GM18526 (cell line): ENCODE data around the gene CDH4.

Source experiments
- POLR2A ChIP-seq: IDR thresholded peaks from 3 replicates; pipeline ENCODE4 v1.6.1; 2011; ENCODE audit not compliant: insufficient read length; ENCODE audit errors: extremely low read depth

CDH4 gene

DNA sequence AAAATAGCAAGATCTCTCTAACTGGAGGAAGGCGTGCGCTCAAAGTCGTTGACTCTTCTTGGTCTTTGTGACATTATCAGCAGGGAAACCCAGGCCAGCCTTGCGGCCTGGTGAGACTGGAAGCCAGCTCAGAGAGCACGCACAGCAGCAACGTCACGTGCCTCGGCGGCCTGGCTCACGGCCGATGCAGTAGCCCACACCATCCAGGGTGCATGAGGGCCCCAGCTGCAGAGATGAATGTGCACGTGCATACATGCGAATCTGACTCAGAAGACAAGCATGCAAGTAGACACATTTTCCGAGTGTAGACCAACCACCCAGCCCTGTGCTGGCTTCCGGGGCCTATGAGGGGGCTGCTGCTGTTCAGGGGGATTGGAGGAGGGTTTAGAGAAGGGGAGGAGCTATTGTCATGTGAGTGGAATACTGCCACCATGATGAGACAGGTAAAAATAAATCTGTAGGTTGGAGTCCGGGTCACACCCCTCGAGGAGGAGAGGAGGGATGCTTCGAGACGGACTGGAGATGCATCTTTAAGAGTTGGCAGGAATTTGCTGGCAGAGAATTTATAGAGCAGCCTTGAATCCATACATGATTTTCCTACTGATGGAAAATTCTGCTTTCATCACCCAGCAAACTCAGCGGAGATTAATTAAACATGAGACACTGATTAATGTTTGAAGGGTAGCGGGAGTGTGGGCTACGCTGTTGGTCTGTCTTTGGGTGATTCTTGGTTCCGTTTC is 388.2 kb downstream of the CDH4 start:
- no peak for TF ChIP-seq POLR2A

DNA sequence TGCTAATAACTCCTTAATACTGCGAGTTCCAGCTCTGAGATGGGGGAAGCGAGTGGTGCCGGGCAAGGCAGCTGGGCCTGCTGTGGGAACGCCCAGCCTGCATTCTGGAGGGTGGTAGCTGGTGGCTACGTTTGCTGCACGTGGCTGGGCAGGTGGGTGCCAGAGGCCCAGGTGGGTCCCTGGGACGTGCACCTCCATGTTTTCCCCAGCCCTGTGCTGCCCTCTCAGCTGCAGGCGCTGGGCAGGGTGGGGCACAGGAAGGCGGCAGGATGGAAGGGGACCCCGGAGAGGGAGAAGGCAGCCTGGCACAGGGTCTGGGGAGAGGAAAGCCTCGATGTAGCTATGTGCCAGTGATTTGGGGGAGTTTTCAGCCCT is 388.8 kb downstream of the CDH4 start:
- TF ChIP-seq POLR2A = no peak

DNA sequence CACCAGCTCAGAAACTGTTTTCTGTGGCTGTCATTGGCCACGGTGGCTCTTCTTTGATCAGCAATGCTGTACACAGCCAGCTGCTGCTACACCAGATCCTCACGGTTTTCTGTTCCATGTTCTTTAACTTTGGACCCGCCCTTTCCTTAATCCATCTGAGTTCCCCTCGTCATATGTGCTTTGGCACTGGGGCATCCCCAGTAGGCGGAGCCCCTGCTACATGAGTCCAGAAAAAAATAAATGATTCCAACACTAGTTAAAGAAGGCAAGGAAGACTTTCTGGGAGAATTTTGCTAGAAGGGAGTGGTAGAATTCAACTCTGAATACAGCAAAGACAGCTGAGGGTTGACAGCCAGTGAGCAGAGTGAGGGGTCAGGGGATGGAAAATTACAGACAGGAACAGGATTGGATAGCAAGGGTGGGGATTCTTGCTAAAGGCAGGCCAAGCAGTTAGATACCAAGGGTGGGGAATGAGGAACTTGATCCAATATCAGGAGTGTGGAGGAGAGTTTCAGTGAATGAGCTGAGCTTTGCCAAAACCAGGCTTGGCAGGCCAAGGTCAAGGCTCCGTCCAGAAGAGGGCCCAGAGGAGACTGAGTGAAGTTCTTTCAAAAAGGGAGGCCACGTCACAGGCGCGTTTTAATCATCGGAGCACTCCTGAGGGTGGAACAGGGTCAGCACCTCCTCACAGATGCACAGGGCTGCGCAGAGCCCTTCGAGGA is 391.8 kb downstream of the CDH4 start:
- no peak for TF ChIP-seq POLR2A

DNA sequence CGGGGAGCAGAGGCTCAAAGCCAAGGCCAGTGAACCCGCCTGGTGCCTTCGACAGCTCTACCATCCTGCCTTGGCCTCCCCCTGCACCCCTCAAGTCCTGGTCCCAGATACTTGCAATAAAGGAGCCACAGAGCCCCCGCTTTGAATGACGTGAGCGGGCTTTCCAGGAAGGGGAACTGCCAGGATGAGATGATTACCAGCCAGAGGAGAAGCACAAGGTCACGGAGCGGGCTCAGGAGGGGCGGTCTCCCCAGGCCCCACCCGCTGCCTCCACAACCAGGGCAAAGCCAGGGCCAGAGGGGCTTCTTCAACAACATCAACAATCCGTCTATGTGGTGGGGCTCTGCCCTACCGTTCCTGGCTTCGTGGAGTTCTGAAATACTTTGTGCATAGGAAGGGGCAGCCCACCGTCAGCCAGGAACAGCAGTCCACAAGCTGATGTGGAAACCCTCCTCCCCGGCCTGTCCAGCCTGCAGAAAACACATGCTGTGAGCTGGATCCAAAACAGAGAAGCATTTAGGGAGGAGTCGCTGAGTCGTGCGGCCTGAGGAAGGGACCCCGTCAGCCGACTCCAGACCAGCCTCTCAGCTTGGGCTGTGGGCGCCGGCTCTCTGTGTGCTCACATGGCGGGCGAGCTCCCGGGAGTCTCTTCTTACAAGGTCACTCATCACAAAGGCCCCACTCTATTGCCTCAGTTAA is 392.5 kb downstream of the CDH4 start:
- TF ChIP-seq POLR2A = no peak

DNA sequence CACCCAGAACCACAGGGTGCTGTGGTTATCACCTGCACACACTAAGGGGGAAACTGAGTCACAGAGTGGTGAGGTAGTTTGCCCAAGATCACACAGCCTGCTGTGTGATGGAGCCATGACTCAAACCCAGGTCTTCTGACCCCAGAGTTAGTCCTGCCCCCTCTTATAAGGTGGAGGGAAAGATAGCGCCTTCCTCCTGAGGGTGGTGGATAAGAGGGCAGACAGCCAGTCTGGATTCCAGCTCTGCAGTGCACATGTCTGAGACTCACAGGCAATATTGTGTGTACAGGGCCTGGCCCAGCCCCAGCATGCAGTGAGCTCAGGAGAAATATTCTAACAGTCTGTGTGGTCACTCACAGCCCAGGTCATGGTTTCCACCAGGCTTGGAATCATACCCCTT is 393.7 kb downstream of the CDH4 start:
- no peak for TF ChIP-seq POLR2A

DNA sequence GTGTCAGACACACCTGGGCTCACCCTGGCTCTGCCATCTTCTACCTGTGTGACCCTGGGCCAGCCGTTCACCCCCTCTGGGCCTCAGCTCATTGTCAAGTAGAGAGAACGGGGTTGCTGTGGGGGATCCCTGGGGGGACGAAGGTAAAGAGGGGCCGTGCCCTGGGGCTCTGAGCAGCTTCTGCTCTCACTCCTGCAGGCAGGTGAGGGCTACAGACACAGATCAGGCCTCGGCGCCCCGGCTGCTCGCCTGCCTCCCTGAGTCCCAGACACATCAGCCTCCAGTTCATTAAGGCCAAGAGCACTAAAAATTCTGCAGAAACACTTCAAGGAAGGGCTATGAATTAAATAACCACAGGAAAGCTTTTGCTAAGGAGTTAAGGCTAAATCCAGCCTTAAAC is 394.4 kb downstream of the CDH4 start:
- TF ChIP-seq POLR2A = no peak

DNA sequence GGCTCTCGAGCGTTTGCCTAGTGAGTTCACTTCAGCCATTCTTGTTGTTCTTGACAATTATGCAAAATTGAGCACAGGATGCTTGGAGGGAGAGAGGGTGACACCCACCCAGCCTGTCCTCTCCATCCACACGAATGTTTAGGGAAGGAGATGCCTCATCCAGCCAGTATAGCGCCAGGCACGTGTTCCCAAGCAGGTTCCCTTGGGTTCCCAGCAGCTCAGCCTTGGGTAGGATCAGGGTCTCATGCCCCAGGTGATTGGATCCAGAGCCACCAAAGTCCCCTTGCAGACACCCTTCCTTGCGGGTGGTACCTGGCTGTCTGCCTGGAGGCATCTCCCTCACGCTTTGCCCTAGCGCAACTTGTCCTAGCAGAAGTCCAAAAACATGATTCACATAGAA is 394.9 kb downstream of the CDH4 start:
- TF ChIP-seq POLR2A = no peak

DNA sequence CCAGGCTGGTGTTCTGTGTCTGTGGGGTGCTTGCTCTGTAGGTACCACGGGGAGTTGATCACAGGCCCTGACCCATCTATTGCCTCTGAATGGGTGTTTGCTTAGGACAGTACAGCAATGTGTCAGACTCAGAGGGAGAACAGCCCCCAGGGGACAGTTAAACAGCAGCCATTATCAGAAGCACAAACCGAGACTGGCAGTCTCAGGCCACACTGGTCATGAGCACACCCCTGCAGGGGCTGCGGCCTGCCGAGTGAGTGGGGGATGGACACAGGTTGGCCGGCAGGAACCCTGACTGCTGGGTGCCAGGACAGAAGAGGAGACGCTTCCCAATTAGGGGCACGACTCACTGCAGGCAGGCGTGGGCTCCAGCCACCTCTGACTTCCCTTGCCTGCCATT is 395.6 kb downstream of the CDH4 start:
- TF ChIP-seq POLR2A = no peak

DNA sequence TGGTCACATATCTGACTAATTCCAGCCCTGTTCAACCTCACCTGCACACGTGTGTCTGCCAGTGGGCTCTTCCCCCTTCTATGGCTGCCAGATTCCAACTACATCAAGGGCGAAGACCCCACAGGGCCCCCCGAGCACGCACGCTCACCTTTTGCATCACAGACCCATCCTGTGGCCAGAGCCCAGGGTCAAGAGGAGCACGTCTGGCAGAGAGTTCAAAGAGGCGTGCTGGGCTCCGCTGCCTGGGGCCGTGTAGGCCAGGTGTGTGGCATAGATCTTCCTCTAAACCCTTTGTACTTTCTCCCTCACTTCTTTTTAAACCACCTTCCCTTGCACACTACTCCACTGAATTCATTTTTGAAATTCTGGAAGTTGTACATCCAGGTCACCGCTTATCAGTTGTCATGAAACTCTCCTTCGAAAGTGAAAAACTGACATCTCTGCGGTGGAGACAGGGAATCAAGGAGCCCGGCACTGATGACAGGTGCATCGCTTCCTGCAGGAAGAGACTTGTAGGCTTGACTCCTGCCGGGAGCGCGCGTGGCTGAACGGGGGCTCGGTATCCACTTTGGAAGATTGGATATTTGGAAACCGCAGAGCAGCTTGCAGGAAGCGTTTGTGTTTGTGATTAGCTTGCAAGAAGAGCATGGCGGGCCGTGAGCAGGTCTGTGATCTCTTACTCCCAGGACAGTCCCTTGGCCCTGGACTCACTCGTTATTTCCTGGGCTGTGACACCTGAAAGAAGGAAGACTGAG is 397.2 kb downstream of the CDH4 start:
- no peak for TF ChIP-seq POLR2A

DNA sequence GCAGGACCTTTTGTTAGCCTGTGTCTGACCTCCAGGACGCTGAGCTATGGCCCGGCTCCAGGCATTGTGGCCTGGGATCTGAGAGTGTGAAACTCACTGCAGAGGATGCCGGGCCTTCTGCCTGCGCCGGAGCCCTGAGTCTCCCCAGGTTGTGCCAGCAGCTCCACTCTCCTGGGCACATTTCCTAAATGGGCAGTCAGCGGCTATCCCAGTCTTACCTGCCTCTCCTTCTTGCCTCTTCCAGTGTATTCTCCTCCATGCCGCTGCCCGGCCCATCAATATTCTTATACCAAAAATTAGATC is 397.8 kb downstream of the CDH4 start:
- TF ChIP-seq POLR2A = no peak

DNA sequence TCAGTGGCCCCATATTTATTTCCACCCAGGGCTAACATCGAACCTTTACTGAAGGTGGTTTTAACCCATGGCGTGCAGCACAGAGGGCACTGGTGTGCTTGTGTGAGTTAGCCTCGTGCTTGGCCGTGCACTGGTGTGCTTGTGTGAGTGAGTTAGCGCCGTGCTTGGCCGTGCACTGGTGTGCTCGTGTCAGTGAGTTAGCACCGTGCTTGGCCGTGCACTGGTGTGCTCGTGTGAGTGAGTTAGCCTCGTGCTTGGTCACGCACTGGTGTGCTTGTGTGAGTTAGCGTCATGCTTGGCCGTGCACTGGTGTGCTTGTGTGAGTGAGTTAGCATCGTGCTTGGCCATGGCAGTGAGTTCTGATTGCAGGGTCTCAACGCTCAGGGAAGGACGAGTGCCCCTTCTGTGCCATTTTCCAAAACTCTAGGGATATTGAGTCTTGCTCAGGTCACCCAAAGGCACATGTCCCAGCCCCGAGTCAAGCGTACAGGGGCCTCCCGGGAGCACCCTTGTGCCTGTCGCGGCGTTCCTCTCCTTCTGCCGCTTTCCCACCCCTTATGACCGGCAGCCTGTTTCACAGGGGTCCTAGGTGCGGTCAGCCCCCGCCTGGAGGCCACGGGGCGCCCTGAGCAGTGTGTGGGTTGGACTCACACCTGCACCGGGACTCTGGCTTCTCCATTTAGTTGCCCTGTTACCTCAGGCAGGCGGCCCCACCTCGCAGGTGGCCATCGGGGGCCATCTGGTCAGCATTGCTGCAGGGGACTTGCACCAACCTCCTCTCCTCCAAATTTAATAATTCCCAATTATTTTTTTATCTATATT is 399.1 kb downstream of the CDH4 start:
- TF ChIP-seq POLR2A = no peak

DNA sequence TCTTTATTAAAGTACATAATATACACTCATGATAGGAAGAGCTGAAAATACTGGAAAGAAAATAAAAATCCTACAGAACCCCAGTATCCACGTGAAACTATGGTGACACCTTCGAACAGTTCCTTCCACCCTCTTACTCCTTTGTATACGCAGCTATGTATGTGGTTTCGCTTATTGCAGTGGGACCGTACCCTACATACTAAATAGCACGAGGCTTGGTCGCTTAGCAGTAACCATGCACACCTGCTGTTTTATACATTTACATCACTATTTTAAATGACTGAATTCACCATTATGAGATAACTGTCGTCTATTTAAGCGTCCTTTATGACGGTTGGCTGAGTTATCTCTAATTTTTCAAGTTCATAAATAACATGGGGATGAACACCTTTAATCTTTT is 400.1 kb downstream of the CDH4 start:
- TF ChIP-seq POLR2A = no peak

DNA sequence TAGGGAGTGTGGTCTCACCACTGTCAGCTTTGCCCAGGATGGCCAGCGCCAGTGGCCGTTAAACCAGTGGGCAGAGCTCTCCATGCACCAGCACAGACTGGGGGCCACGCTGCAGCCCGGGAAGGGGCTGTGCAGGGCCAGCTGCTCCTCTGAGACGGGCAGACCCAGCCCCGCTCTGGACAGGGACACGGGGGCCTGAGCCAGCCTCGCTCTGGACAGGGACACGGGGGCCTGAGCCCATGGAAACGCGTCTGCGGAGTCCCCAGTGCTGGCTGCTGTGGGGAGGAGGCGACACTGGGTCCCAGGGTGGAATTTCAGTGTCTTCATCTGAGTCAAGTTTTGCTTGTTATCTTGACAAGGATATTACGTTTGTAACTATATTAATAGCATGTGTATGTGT is 402.7 kb downstream of the CDH4 start:
- no peak for TF ChIP-seq POLR2A

DNA sequence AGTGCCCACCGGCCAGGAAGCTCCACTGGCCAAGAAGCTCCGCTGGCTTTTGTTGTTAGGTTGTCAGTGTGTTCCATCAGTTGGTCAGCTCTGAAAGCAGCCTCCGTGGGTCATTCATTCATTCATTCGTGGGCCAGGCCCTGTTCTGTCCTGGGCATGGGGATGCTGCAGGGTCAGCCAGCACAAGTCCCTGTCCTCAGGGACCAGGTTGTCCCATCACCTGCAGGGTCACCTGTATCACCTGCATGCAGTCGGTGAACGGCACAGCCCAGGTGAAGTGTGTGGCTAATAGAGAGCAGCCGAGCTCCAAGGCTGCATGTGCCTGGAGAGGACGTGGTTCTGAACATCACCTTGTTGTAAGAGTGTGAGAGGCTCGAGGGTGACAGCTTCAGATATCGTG is 403.5 kb downstream of the CDH4 start:
- TF ChIP-seq POLR2A = no peak

DNA sequence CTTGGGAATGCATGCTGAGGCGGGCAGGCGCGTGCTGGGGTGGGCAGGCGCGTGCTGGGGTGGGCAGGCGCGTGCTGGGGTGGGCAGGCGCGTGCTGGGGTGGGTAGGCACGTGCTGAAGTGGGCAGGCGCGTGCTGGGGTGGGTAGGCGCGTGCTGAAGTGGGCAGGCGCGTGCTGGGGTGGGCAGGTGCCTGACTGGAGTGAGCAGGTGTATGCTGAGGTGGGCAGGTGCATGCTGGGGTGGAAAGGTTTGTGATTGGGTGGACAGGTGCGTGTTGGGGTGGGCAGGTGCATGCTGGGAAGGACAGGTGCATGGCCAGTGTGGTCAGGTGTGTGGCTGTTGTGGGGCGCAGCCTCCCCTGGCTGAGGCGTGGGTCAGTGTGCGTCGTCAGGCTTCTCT is 404.1 kb downstream of the CDH4 start:
- no peak for TF ChIP-seq POLR2A
